ACC112 (cell line): ENCODE data around the gene PTPRN2.

ENCODE experiments used
- H2AFZ ChIP-seq: fragments of 200-600 bp; sonication (generic); one replicate; pipeline ENCODE4 v1.6.0; 2017; ENCODE audit warnings: antibody characterized with exemption, low read length; ENCODE audit not compliant: unreplicated experiment
- H3K27ac ChIP-seq: fragments of 200-600 bp; sonication (generic); 2 replicates; pipeline ENCODE4 v1.5.1; 2014; ENCODE audit warnings: low read depth, mild to moderate bottlenecking, antibody characterized with exemption, low read length, moderate library complexity
- H3K27me3 ChIP-seq: fragments of 200-600 bp; sonication (generic); 2 replicates; pipeline ENCODE4 v1.6.1; 2014; ENCODE audit warnings: mild to moderate bottlenecking, antibody characterized with exemption, low read length, moderate library complexity, mixed read lengths; ENCODE audit not compliant: insufficient read depth
- H3K36me3 ChIP-seq: fragments of 200-600 bp; sonication (generic); 2 replicates; pipeline ENCODE4 v1.6.1; 2016; ENCODE audit warnings: mild to moderate bottlenecking, antibody characterized with exemption, low read length, moderate library complexity, mixed read lengths; ENCODE audit not compliant: insufficient read depth
- H3K4me1 ChIP-seq: fragments of 200-600 bp; sonication (generic); one replicate; pipeline ENCODE4 v1.6.1; 2016; ENCODE audit warnings: low read length, mixed read lengths; ENCODE audit not compliant: insufficient read depth, unreplicated experiment, control insufficient read depth
- H3K4me3 ChIP-seq: fragments of 200-600 bp; sonication (generic); 2 replicates; pipeline ENCODE4 v1.5.1; 2014; ENCODE audit warnings: mild to moderate bottlenecking, low read depth, low read length
- H3K79me2 ChIP-seq: fragments of 200-600 bp; sonication (generic); one replicate; pipeline ENCODE4 v1.6.0; 2016; ENCODE audit warnings: low read length; ENCODE audit not compliant: control insufficient read depth, unreplicated experiment, insufficient read depth

The PTPRN2 gene

GRCh38 chr7:158475036-158475678 is 112.5 kb downstream of the PTPRN2 start:
- Histone ChIP-seq H3K79me2 (no peaks in the 10 kb centered on the region), H3K36me3 (no peaks in the 10 kb centered on the region), H2AFZ (no peak overlapping the region), H3K27ac (no peak overlapping the region), H3K4me3 (no peak overlapping the region), H3K4me1 (no peaks in the 10 kb centered on the region), H3K27me3 (peaks cover 8% of the 10 kb centered on the region; the same call in 1 of the 2 replicates)

GRCh38 chr7:158474488-158474887 is 113.1 kb downstream of the PTPRN2 start:
- H3K27me3 ChIP-seq: peaks cover 3% of the 10 kb centered on the region; the same call in 1 of the 2 replicates
- H3K27ac ChIP-seq: no peak overlapping the region
- H3K4me3 ChIP-seq: no peak overlapping the region
- no peaks in the 10 kb centered on the region for H3K79me2 ChIP-seq
- no peaks in the 10 kb centered on the region for H3K36me3 ChIP-seq
- H3K4me1 ChIP-seq: no peaks in the 10 kb centered on the region
- H2AFZ ChIP-seq: no peak overlapping the region

GRCh38 chr7:158473946-158474345 is 113.7 kb downstream of the PTPRN2 start:
- no peaks in the 10 kb centered on the region for H3K36me3 ChIP-seq
- H3K4me3 ChIP-seq: no peak overlapping the region
- H3K27me3 ChIP-seq: no peaks in the 10 kb centered on the region
- no peak overlapping the region for H2AFZ ChIP-seq
- H3K79me2 ChIP-seq: no peaks in the 10 kb centered on the region
- H3K27ac ChIP-seq: no peak overlapping the region
- no peaks in the 10 kb centered on the region for H3K4me1 ChIP-seq

GRCh38 chr7:158473221-158473620 is 114.4 kb downstream of the PTPRN2 start:
- no peaks in the 10 kb centered on the region for H3K27me3 ChIP-seq
- H3K4me3 ChIP-seq: no peak overlapping the region
- no peaks in the 10 kb centered on the region for H3K4me1 ChIP-seq
- no peak overlapping the region for H3K27ac ChIP-seq
- H2AFZ ChIP-seq: no peak overlapping the region
- H3K79me2 ChIP-seq: no peaks in the 10 kb centered on the region
- H3K36me3 ChIP-seq: no peaks in the 10 kb centered on the region

- H2AFZ ChIP-seq: no peak overlapping the region
- no peak overlapping the region for H3K4me3 ChIP-seq
- H3K79me2 ChIP-seq: no peaks in the 10 kb centered on the region
- H3K4me1 ChIP-seq: no peaks in the 10 kb centered on the region
- no peaks in the 10 kb centered on the region for H3K27me3 ChIP-seq
- H3K36me3 ChIP-seq: no peaks in the 10 kb centered on the region
- H3K27ac ChIP-seq: no peak overlapping the region
These were observed 115.0 kb downstream of the PTPRN2 start for GRCh38 chr7:158472596-158472995.

- no peaks in the 10 kb centered on the region for H3K27me3 ChIP-seq
- no peaks in the 10 kb centered on the region for H3K4me1 ChIP-seq
- no peak overlapping the region for H2AFZ ChIP-seq
- H3K27ac ChIP-seq: no peak overlapping the region
- no peaks in the 10 kb centered on the region for H3K36me3 ChIP-seq
- H3K79me2 ChIP-seq: no peaks in the 10 kb centered on the region
- no peak overlapping the region for H3K4me3 ChIP-seq
These were observed 115.9 kb downstream of the PTPRN2 start for GRCh38 chr7:158471716-158472115.

GRCh38 chr7:158470336-158470735 is 117.3 kb downstream of the PTPRN2 start:
- Histone ChIP-seq H2AFZ (no peak overlapping the region), H3K36me3 (no peaks in the 10 kb centered on the region), H3K27ac (no peak overlapping the region), H3K4me1 (no peaks in the 10 kb centered on the region), H3K4me3 (no peak overlapping the region), H3K79me2 (no peaks in the 10 kb centered on the region), H3K27me3 (no peaks in the 10 kb centered on the region)

GRCh38 chr7:158469396-158470051 is 118.1 kb downstream of the PTPRN2 start:
- Histone ChIP-seq H3K4me3 (no peak overlapping the region), H3K4me1 (no peaks in the 10 kb centered on the region)

GRCh38 chr7:158468700-158469296 is 118.8 kb downstream of the PTPRN2 start:
- no peaks in the 10 kb centered on the region for H3K27me3 ChIP-seq
- H3K27ac ChIP-seq: no peak overlapping the region
- no peak overlapping the region for H3K4me3 ChIP-seq
- H3K79me2 ChIP-seq: no peaks in the 10 kb centered on the region
- no peaks in the 10 kb centered on the region for H3K36me3 ChIP-seq
- no peaks in the 10 kb centered on the region for H3K4me1 ChIP-seq
- H2AFZ ChIP-seq: no peak overlapping the region

More at GRCh38 chr7:158469396-158470051, 118.1 kb downstream of the PTPRN2 start:
- no peaks in the 10 kb centered on the region for H3K36me3 ChIP-seq
- no peak overlapping the region for H2AFZ ChIP-seq
- H3K27me3 ChIP-seq: no peaks in the 10 kb centered on the region
- H3K27ac ChIP-seq: no peak overlapping the region
- H3K79me2 ChIP-seq: no peaks in the 10 kb centered on the region

- no peaks in the 10 kb centered on the region for H3K4me1 ChIP-seq
- H2AFZ ChIP-seq: no peak overlapping the region
- no peaks in the 10 kb centered on the region for H3K36me3 ChIP-seq
- no peaks in the 10 kb centered on the region for H3K27me3 ChIP-seq
- no peaks in the 10 kb centered on the region for H3K79me2 ChIP-seq
- H3K4me3 ChIP-seq: no peak overlapping the region
- no peak overlapping the region for H3K27ac ChIP-seq
These were observed 119.4 kb downstream of the PTPRN2 start for GRCh38 chr7:158468181-158468580.

GRCh38 chr7:158467562-158467961 is 120.1 kb downstream of the PTPRN2 start:
- Histone ChIP-seq H2AFZ (no peak overlapping the region), H3K36me3 (no peaks in the 10 kb centered on the region), H3K4me3 (no peak overlapping the region), H3K4me1 (no peaks in the 10 kb centered on the region), H3K27ac (no peak overlapping the region), H3K27me3 (no peaks in the 10 kb centered on the region), H3K79me2 (no peaks in the 10 kb centered on the region)
